HCT116 (cell line): Measurements from ENCODE around the gene FAM53B. TPM values are rescaled to one million over a fixed set of nuclear protein-coding genes. Genes with fewer than 3 reads are reported as not detected.

ENCODE experiments used
- ATAC-seq: fragments of 200-7000 bp; cut with Tn5 transposase; 2 replicates; pipeline ENCODE4 v1.9.1; 2020; ENCODE audit warnings: mild to moderate bottlenecking, moderate library complexity
- BruUV-seq: library from RNA; stranded (reverse); fragments of 400-500 nt; replicated peaks from 2 replicates; lab custom pipeline; 2021; lab: Mats Ljungman, UMichigan
- CTCF ChIA-PET: fragments of 300-600 bp; sonication (Branson Sonifier 250); formaldehyde crosslinking; loops from one replicate; lab custom pipeline; 2021; ENCODE audit warnings: antibody characterized with exemption; lab: Charles Lee
- POLR2A ChIA-PET: fragments of 300-600, 350-600 bp; sonication (Branson Sonifier 250); formaldehyde crosslinking; loops from one replicate; lab custom pipeline; 2021; ENCODE audit warnings: antibody characterized with exemption; lab: Charles Lee
- RAD21 ChIA-PET, 2 experiments: fragments of 300-600 bp; sonication (Branson Sonifier 250); formaldehyde crosslinking; loops; one replicate each; lab custom pipeline; 2023; ENCODE audit warnings: low total read pairs in 2 of 2; ENCODE audit not compliant: uncharacterized antibody in 2 of 2, unreplicated experiment in 2 of 2, low non-redundant PET in 1 of 2; lab: Charles Lee
- DNase-seq: peaks from one replicate; pipeline ENCODE4 v3.0.0-alpha.2; 2010; ENCODE audit warnings: low read depth, low spot score
- H2AFZ ChIP-seq: fragments of 200-600 bp; shearing (Covaris generic), sonication (generic); 2 replicates; pipeline ENCODE4 v1.6.1; 2017; ENCODE audit warnings: low read depth, mixed run types, mixed read lengths, antibody characterized with exemption, low read length; ENCODE audit not compliant: poor library complexity, severe bottlenecking
- H3K27ac ChIP-seq: 2 replicates; pipeline ENCODE4 v1.5.1; 2012; ENCODE audit warnings: low read depth, low read length
- H3K27me3 ChIP-seq: fragments of 200-600 bp; sonication (generic); 2 replicates; pipeline ENCODE4 v1.6.1; 2016; ENCODE audit warnings: mixed run types, low read length, mixed read lengths; ENCODE audit not compliant: insufficient read depth
- H3K36me3 ChIP-seq, 2 experiments: fragments of 200-500 bp in 1 of 2; fragments of 200-600 bp in 1 of 2; sonication (Bioruptor generic) in 1 of 2; sonication (generic) in 1 of 2; 2 replicates each; pipeline versions ENCODE4 v1.5.1 to v1.6.1; 2014 to 2016; ENCODE audit warnings: low read length in 2 of 2, inconsistent platforms in 1 of 2, mixed read lengths in 1 of 2, mixed run types in 1 of 2; ENCODE audit not compliant: insufficient read depth in 2 of 2, control insufficient read depth in 1 of 2
- H3K4me1 ChIP-seq, 2 experiments: fragments of 200-600 bp in 1 of 2; sonication (generic) in 1 of 2; 2 replicates each; pipeline versions ENCODE4 v1.5.1 to v1.6.1; 2012 to 2017; ENCODE audit warnings: low read length in 2 of 2, inconsistent platforms in 1 of 2, mild to moderate bottlenecking in 1 of 2, mixed read lengths in 1 of 2, mixed run types in 1 of 2, moderate library complexity in 1 of 2; ENCODE audit not compliant: insufficient read depth in 2 of 2, control insufficient read depth in 1 of 2
- H3K4me2 ChIP-seq: fragments of 200-600 bp; sonication (generic); 2 replicates; pipeline ENCODE4 v1.6.1; 2017; ENCODE audit warnings: mixed run types, low read length, mixed read lengths
- H3K4me3 ChIP-seq, 2 experiments: fragments of 200-600 bp in 1 of 2; sonication (generic) in 1 of 2; replicated peaks in 1 of 2; 2 replicates each; pipeline ENCODE4 v1.5.1; 2011 to 2016; ENCODE audit warnings: low read length in 2 of 2, control low read depth in 1 of 2, low read depth in 1 of 2, mild to moderate bottlenecking in 1 of 2, mixed read lengths in 1 of 2, mixed run types in 1 of 2
- H3K79me2 ChIP-seq: fragments of 200-600 bp; sonication (generic); 2 replicates; pipeline ENCODE4 v1.6.1; 2017; ENCODE audit warnings: mild to moderate bottlenecking, mixed run types, low read length, moderate library complexity, mixed read lengths; ENCODE audit not compliant: insufficient read depth
- H3K9ac ChIP-seq: fragments of 200-600 bp; sonication (generic); 2 replicates; pipeline ENCODE4 v1.6.1; 2016; ENCODE audit warnings: low read length, mixed read lengths
- H3K9me2 ChIP-seq: fragments of 200-600 bp; sonication (generic), shearing (Covaris generic); 2 replicates; pipeline ENCODE4 v1.6.1; 2017; ENCODE audit warnings: mixed run types, mild to moderate bottlenecking, moderate library complexity; ENCODE audit not compliant: insufficient read depth
- H3K9me3 ChIP-seq, 2 experiments: fragments of 200-500 bp in 1 of 2; fragments of 200-600 bp in 1 of 2; sonication (Bioruptor generic) in 1 of 2; sonication (generic) in 1 of 2; 2 replicates each; pipeline ENCODE4 v1.6.1; 2014 to 2017; ENCODE audit warnings: low read length in 2 of 2, mixed read lengths in 2 of 2, inconsistent platforms in 1 of 2, low read depth in 1 of 2, mild to moderate bottlenecking in 1 of 2, mixed run types in 1 of 2, moderate library complexity in 1 of 2; ENCODE audit not compliant: control insufficient read depth in 1 of 2, insufficient read depth in 1 of 2
- H4K20me1 ChIP-seq: fragments of 200-600 bp; sonication (generic), shearing (Covaris generic); 2 replicates; pipeline ENCODE4 v1.6.1; 2017; ENCODE audit warnings: mixed run types, mild to moderate bottlenecking, moderate library complexity; ENCODE audit not compliant: insufficient read depth
- CBX3 ChIP-seq: IDR thresholded peaks from 2 replicates; pipeline ENCODE4 v1.6.1; 2012; ENCODE audit warnings: low read depth
- CEBPB ChIP-seq: IDR thresholded peaks from 2 replicates; pipeline ENCODE4 v1.6.1; 2012; ENCODE audit warnings: low read depth
- EGR1 ChIP-seq: IDR thresholded peaks from 2 replicates; pipeline ENCODE4 v1.6.1; 2012; ENCODE audit warnings: low read depth
- EZH2 ChIP-seq: fragments of 200-600 bp; sonication (generic); IDR thresholded peaks from 2 replicates; pipeline ENCODE4 v1.6.1; 2017; ENCODE audit warnings: antibody characterized with exemption, mixed run types
- EZH2phosphoT487 ChIP-seq: fragments of 200-600 bp; IDR thresholded peaks from 2 replicates; pipeline ENCODE4 v1.6.1; 2018; ENCODE audit warnings: antibody characterized with exemption, borderline replicate concordance
- FOSL1 ChIP-seq: IDR thresholded peaks from 2 replicates; pipeline ENCODE4 v1.6.1; 2012; ENCODE audit warnings: low read depth
- JUND ChIP-seq: IDR thresholded peaks from 2 replicates; pipeline ENCODE4 v1.6.1; 2012
- POLR2AphosphoS5 ChIP-seq: IDR thresholded peaks from 2 replicates; pipeline ENCODE4 v1.6.1; 2011; ENCODE audit warnings: mild to moderate bottlenecking, low read depth, low read length, moderate library complexity
- REST ChIP-seq: IDR thresholded peaks from 2 replicates; pipeline ENCODE4 v1.6.1; 2012; ENCODE audit warnings: low read depth
- SIN3A ChIP-seq: IDR thresholded peaks from 2 replicates; pipeline ENCODE4 v1.6.1; 2012; ENCODE audit warnings: low read depth
- SRF ChIP-seq: IDR thresholded peaks from 2 replicates; pipeline ENCODE4 v1.6.1; 2012; ENCODE audit warnings: low read depth
- TCF7L2 ChIP-seq: IDR thresholded peaks from 2 replicates; pipeline ENCODE4 v1.7.0; 2011; ENCODE audit warnings: borderline replicate concordance, inconsistent platforms; ENCODE audit not compliant: insufficient read depth, insufficient read length; ENCODE audit errors: extremely low read depth
- YY1 ChIP-seq: IDR thresholded peaks from 2 replicates; pipeline ENCODE4 v1.6.1; 2011; ENCODE audit warnings: low read length, low read depth, moderate library complexity, mild to moderate bottlenecking; ENCODE audit not compliant: insufficient replicate concordance; ENCODE audit errors: extremely low read depth
- ZBTB33 ChIP-seq: IDR thresholded peaks from 2 replicates; pipeline ENCODE4 v1.6.1; 2011; ENCODE audit warnings: mild to moderate bottlenecking, low read length, moderate library complexity; ENCODE audit not compliant: insufficient replicate concordance; ENCODE audit errors: extremely low read depth
- ZFX ChIP-seq: fragments of 450-650 bp; IDR thresholded peaks from 2 replicates; pipeline ENCODE4 v1.6.1; 2017
- ZNF274 ChIP-seq: fragments of 200-500 bp; sonication (Bioruptor generic); IDR thresholded peaks from 2 replicates; pipeline ENCODE4 v1.6.1; 2014; ENCODE audit warnings: mild to moderate bottlenecking, low read depth, low read length, inconsistent platforms
- intact Hi-C: fragments of 100-400 bp; cut with micrococcal nuclease; formaldehyde crosslinking; loops from 2 replicates; pipeline ENCODE4 v1.10.0; 2022
- total RNA-seq: library from RNA; stranded (reverse); gene quantifications from one replicate; pipeline ENCODE4 v1.2.1, GENCODE V29; 2021; ENCODE audit not compliant: unreplicated experiment

Gene FAM53B
- total RNA-seq, 1 experiment from 2014 or later = 19.6 TPM

- no TSS peak for BruUV-seq
- peaks cover 4% of the 10 kb centered on the region; the same call in 1 of the 2 replicates for H3K79me2 ChIP-seq
- no peaks in the 10 kb centered on the region for H3K27me3 ChIP-seq
- TF ChIP-seq JUND (no peak), CEBPB (no peak), EGR1 (no peak), SRF (no peak), REST (no peak), ZFX (no peak), EZH2phosphoT487 (no peak), FOSL1 (no peak), ZBTB33 (no peak), YY1 (no peak), POLR2AphosphoS5 (no peak), CBX3 (no peak), TCF7L2 (no peak), EZH2 (no peak), SIN3A (no peak), ZNF274 (no peak)
- no peaks in the 10 kb centered on the region for H3K4me1 ChIP-seq
- no peak overlapping the region for H3K4me3 ChIP-seq
- no peak overlapping the region for H3K27ac ChIP-seq
- DNase-seq = no peak
- ChIA-PET RAD21 (no interaction called here), CTCF (interaction anchor here (1.4 kb wide), 1 partner anchor 17 kb away, joined by 5 read pairs; no protein-coding TSS in a partner anchor), POLR2A (no interaction called here)
- H4K20me1 ChIP-seq = no peaks in the 10 kb centered on the region; the same call in none of the 2 replicates
- H3K36me3 ChIP-seq = peaks cover 39 to 42% of the 10 kb centered on the region in 2 experiments
- intact Hi-C loops = no loop called here
- no peak overlapping the region for H2AFZ ChIP-seq
- no peak for ATAC-seq
- H3K9ac ChIP-seq = no peak overlapping the region
- no peaks in the 10 kb centered on the region for H3K9me2 ChIP-seq
- no peaks in the 10 kb centered on the region for H3K9me3 ChIP-seq
- H3K4me2 ChIP-seq = no peak overlapping the region
Measured at GRCh38 chr10:124762281-124762680, 18.1 kb upstream of the FAM53B start.
